GM18507 (cell line): ENCODE data around the gene SERPINF2.
"Not testable (repeated sequence)": the region's sequence is repeated elsewhere in the genome, so short reads cannot be mapped to it uniquely, and the experiment has no call there.

Source experiments
- DNase-seq: peaks from one replicate; pipeline ENCODE4 v3.0.0; 2011; ENCODE audit warnings: low read depth; ENCODE audit not compliant: insufficient read length; ENCODE audit errors: extremely low spot score
- FAIRE-seq: peaks from 2 replicates; lab custom pipeline; 2011; peaks lifted over from hg19 to GRCh38; lab: Jason Lieb, UNC

SERPINF2 gene

DNA sequence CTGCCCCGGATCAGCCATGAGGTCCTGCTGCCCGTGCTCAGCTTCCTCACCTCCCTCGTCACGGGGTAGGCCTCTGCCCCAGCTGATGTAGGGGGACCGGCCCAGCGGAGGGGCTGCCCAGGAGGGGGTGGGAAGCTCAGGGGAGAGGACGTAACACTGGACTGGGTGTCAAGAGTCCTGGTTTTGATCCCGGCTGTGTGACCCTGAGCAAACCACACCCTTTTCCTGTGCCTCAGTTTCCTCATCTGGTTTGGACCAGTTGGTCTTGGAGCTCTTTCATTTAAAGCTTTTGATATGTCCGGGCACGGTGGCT, 11.5 kb upstream of the SERPINF2 start:
- no peak for FAIRE-seq
- no peak for DNase-seq

DNA sequence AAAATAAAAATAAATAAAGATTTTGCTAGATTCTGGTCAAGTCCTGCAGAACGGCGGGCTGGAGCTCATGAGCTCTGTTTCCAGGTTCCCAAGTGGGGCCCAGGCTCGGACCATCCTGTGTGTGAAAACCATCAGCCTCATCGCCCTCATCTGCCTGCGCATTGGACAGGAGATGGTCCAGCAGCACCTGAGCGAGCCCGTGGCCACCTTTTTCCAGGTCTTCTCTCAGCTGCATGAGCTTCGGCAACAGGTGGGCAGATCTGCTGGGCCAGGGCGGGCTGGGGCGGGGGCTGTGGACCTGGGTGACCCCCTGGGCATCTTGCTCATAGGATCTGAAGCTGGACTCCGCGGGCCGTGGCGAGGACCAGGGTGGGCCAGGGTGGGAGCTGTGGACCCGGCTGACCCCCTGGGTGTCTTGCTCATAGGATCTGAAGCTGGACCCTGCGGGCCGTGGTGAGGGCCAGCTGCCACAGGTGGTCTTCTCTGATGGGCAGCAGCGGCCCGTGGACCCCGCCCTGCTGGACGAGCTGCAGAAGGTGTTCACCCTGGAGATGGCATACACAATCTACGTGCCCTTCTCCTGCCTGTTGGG, 10.3 kb upstream of the SERPINF2 start:
- no peak for DNase-seq
- FAIRE-seq: no peak

DNA sequence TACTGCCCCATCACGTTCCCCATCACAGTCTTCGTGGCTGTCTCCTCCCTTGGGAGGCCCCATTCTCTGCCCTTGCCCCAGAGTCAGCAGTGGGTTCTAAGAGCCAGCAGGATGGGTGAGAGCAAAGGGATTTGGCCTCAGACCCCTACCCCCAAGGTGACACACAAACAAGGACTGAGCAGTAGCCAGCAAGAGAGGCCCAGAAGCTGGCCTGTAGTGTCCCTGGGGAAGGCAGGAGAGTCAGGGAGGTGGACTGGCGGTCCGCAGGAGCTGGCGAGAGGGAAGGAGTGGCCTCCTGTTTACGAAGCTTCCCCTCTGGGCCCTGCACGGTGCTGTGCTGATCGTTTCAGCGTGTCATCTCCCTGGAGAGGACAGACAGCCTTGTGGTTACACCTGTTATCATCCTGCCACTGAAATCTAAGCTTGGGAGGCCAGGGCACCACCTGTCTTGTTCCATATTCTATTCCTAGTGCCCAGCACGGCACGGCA, 9.8 kb upstream of the SERPINF2 start:
- no peak for DNase-seq
- no peak for FAIRE-seq

DNA sequence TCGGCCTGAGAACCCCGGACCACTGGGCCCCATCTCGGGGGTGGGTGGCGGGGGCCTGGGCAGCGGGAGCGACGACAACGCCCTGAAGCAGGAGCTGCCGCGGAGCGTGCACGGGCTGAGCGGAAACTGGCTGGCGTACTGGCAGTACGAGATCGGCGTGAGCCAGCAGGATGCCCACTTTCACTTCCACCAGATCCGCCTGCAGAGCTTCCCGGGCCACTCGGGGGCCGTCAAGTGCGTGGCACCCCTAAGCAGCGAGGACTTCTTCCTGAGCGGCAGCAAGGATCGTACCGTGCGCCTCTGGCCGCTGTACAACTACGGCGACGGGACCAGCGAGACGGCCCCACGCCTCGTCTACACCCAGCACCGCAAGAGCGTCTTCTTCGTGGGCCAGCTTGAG, 8.9 kb upstream of the SERPINF2 start:
- no peak for DNase-seq
- FAIRE-seq: no peak

DNA sequence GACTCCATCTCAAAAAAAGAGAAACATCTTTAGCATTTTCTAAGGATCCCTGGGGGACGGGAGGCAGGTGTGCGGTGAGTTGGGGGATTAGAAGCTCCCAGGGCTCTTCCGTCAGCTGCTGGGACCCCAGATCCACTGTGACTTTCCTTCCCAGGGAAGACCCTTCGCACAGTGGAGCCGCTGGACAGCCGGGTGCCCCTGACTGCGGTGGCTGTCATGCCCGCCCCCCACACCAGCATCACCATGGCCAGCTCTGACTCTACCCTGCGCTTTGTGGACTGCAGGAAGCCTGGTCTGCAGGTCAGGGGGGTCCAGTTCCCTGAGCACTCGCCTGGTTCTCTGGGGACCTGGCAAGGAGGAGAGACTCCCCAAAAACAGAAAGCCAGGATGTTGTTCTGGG, 7.3 kb upstream of the SERPINF2 start:
- DNase-seq (no peak), FAIRE-seq (no peak)

DNA sequence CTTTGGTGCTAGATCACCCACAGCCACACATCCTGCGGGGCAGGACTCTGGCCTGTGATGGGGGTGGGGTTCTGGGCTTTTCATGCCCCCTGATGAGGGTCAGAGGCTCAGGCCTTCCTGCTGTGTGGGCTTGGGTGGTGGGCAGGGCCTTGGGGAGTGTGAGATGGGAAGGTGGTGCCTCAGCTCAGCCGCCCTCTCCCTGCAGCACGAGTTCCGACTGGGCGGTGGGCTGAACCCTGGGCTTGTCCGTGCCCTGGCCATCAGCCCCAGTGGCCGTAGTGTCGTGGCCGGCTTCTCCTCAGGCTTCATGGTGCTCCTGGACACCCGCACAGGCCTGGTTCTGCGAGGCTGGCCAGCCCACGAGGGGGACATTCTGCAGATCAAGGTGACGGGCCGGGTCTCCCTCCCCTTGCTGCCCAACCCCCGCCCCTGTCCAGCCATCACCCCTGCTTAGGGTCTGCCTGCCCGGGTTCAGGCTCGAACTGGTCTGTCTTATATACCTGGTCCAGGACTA, 6.8 kb upstream of the SERPINF2 start:
- FAIRE-seq: no peak
- DNase-seq: no peak

DNA sequence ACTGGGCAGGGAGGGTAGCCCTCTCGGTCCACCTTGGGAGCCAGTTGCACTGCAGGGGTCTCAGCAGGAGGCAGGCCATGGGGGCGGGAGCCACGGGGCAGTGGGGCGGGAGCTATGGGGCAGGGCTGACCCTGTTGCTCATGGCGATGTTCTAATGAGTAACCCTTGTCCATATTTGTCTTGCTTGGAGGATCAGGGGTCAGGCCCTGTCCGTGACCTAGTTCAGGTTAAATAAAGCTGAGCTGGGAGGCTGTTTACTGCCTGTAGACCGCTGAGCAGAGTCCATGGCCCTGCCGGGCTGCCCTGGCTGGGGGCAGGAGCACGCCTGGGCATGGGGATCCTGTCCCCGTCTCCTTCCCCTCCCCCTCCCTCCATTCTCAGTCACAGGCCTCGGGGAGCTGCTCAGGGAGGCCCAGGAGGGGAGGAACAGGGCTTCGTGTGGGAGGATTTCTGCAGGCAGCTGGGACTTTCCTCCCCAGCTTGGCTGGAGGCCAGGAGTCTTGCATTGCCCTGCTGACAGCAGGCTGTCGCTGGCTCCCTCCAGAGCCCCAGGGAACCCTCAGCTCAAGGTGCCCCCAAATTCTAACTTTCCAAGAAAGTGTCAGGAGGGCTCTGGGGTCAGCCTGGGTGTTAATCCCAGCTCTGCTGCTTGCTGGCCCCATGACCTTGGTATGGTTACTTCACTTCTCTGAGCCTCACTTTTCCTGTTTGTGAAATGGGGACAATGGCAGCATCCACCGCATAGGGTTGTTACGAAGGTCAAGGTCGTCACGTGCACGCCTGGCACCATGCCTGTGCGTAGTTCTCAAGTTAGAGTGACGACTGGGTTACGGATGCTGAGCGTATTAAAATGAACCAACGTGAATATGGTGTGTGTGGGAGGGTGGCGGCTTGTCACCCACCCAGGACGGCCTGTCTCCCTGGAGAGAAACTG, 6.1 kb upstream of the SERPINF2 start:
- peak; percentile 85 for FAIRE-seq
- DNase-seq: peak; percentile 73

DNA sequence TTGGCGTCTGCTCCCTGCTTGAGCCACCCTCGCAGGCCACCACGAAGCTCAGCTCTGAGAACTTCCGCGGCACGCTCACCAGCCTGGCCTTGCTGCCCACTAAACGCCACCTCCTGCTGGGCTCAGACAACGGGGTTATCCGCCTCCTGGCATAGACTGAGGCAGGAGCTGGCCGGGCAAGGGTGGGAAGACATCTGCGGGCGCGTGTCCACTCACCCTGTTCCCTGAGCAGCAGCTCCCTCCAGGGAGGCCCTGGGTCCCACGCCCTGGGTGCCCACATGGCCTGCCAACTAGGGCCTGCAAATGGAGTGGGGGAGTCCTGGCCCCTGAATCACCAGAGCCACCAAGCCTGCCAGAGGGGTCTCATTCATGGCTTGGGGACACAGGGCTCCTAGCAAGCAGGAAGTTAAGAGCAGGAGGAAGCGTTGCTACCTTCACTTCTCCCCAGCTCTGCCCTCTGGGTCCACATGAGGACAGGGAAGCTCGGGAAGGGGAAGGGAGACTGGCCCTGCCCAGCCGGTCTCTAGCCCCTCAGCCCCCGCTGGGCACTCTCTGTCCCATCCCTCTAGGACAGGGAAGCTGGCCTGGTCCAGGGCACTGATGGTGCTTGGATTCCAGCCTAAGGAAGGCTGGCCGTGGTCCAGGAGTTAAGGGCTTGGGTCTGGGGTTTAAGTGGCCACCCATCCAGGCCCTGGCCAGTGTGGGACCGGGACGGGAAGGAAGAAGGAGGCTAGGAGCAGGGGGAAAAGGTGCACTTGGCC, 5.0 kb upstream of the SERPINF2 start:
- FAIRE-seq: no peak
- DNase-seq: no peak

DNA sequence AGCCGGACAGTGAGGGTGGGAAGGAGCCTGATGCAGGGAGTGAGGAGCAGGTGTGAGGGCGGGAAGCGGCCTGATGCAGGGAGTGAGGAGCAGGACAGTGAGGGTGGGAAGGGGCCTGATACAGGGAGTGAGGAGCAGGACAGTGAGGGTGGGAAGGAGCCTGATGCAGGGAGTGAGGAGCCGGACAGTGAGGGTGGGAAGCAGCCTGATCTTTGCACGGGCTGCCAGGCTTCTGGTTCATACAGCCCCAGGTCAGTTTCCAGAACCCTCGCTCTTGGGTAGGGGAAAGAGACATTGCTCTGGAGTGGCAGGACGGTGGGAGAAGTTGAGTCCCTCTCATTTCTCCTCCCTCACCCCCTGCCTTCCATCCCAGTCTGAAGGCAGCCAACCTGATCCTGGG, 772 bp upstream of the SERPINF2 start:
- not testable (repeated sequence) for FAIRE-seq, DNase-seq

DNA sequence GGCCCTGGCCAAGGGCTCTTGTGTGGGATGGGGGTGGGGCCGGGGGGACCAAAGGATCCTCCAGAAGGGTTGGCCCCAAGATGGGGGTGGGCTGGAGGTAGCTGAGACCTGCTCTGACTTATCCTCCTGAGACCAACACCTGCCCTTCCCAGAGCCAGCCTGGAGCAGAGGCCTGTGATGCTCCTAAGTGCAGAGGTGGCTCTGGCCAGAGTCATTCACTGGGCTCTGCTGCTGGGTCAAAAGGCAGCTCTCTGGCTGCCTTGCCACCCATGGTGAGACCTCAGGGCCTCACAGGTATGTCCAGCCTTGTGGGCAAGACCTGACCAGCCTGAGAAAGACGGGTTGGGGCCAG, 393 bp downstream of the SERPINF2 start:
- no peak for DNase-seq
- no peak for FAIRE-seq

DNA sequence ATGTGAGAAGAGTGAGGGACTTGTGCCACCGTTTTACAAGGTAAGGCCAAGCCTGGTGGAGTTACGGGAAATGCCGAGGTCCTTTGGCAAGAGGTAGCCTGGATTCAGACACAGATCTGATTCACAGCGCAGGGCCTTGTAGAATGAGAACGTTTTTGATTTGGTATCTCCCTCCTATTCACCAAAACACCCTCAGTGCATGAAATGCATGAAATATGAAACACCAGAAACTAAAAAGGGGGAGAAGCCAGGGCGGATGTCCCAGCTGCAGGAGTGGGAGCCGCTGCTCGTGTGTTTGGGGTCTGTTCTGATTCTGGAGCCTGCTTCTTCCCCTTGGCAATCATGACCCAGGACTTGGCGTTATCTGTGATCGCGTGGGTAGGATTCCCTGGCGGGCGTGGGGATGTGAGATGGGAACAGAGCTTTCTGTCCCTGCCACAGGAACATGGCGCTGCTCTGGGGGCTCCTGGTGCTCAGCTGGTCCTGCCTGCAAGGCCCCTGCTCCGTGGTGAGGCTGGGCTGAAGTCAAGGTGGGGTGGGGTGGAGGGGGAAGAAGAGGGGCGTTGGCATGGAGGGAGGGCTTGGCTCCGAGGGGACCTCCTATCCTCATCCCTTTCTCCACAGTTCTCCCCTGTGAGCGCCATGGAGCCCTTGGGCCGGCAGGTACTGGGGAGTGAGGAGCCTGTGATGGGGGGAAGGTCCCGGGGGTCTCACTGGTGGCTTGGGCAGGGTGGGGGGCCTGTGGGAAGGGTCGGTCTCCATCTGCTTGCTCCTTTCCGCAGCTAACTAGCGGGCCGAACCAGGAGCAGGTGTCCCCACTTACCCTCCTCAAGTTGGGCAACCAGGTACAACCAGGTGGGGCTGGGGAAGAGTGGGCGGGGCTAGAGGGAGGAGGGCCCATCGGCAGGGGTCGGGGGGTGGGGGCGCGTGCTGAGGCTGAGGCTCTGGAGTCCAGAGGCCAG, 2.2 kb downstream of the SERPINF2 start:
- no peak for DNase-seq

DNA sequence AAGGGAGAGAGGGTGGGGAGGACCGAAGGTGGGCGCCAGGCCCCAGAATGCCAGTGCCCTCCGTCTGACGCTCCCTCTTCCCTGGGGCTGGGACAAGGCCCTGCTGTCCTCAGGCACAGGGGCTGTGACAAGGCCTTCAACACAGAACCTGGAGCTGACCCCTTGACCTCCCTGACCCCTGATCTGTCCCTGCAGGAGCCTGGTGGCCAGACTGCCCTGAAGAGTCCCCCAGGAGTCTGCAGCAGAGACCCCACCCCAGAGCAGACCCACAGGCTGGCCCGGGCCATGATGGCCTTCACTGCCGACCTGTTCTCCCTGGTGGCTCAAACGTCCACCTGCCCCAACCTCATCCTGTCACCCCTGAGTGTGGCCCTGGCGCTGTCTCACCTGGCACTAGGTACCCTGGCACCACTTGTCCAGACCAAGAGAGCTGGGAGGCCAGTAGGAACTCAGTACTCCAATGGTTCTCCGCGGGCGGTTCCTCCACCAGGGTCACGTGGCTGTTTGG, 2.9 kb downstream of the SERPINF2 start:
- DNase-seq: no peak
- no peak for FAIRE-seq

More for the DNA sequence above, 2.2 kb downstream of the SERPINF2 start:
- no peak for FAIRE-seq

DNA sequence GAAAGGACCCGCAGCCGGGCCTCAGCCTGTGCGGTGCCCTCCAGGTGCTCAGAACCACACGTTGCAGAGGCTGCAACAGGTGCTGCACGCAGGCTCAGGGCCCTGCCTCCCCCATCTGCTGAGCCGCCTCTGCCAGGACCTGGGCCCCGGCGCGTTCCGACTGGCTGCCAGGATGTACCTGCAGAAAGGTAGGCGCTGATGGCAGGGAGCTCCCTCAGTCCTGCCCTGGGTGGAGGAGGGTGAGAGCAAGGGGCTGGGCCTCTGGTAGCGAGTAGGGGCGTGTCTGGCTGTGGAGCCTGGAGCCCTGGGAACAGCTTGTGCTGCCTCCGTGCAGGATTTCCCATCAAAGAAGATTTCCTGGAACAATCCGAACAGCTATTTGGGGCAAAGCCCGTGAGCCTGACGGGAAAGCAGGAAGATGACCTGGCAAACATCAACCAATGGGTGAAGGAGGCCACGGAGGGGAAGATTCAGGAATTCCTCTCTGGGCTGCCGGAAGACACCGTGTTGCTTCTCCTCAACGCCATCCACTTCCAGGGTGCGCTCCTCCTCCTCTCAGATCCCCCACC, 4.4 kb downstream of the SERPINF2 start:
- FAIRE-seq (no peak), DNase-seq (no peak)

DNA sequence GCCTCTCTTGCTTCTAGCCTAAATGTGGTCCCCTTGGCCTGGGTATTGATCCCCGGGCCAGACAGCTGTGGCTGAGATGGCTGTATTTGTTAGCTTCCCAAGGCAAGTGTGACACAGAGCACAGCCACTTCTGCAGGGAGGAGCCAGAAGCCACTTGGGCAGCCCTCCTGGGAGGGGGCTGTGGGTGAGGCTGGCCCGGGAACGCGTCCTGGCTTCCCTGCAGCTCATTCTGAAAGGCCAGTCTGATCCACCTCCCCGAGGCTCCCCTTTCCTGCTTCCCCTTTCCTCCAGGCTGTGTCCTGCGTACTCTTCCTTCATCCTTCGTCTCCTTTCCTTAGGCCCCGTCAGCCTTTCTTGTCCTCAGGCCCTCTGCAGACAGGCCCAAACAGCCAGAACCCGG, 8.0 kb downstream of the SERPINF2 start:
- DNase-seq (no peak), FAIRE-seq (no peak)

DNA sequence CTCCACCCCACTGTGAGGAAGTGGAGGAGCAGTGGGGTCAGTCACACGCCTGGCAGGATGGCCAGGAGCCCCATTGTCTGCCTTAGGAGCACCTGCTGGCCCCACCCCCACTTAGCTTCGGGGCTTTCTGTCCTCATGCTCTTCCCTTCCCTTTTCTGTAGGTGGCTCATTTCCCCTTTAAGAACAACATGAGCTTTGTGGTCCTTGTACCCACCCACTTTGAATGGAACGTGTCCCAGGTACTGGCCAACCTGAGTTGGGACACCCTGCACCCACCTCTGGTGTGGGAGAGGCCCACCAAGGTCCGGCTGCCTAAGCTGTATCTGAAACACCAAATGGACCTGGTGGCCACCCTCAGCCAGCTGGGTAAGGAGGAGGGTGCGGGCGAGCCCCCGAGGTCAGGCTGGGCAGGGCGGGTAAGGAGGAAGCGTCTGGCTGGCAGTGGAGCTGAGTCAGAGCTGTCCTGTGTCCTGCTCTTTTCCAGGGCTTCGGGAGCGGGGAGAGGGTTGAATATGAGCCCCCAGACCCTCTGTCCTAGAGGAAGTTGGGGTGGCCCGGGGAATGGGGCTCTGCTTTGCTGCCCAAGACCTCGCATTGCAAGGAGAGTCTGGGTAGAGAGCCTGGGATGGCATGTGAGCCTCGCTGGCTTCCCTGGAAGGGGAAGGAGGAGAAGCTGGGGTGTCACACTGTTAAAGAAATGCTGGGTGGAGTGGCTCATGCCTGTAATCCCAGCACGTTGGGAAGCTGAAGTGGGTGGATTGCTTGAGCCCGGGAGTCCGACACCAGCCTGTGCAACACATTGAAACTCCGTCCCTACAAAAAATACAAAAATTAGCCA, 10.0 kb downstream of the SERPINF2 start:
- FAIRE-seq (no peak), DNase-seq (no peak)

DNA sequence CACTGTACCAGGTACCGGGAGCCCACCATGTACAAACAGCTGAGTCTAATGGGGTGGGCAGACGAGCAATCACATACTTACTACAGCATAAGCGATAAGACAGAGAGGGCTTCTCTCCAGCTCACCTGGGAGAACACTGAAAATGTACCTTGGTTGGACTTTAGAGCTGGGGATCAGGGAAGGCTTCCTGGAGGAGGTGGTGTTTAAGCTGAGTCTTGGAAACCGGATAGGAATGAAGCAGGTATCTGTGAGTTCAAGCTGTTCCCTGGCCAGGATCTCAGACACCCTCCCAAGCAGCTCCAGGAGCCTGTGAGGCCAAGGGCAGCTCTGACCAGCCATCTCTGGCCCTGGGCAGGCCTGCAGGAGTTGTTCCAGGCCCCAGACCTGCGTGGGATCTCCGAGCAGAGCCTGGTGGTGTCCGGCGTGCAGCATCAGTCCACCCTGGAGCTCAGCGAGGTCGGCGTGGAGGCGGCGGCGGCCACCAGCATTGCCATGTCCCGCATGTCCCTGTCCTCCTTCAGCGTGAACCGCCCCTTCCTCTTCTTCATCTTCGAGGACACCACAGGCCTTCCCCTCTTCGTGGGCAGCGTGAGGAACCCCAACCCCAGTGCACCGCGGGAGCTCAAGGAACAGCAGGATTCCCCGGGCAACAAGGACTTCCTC, 11.2 kb downstream of the SERPINF2 start:
- no peak for FAIRE-seq
- DNase-seq: no peak

DNA sequence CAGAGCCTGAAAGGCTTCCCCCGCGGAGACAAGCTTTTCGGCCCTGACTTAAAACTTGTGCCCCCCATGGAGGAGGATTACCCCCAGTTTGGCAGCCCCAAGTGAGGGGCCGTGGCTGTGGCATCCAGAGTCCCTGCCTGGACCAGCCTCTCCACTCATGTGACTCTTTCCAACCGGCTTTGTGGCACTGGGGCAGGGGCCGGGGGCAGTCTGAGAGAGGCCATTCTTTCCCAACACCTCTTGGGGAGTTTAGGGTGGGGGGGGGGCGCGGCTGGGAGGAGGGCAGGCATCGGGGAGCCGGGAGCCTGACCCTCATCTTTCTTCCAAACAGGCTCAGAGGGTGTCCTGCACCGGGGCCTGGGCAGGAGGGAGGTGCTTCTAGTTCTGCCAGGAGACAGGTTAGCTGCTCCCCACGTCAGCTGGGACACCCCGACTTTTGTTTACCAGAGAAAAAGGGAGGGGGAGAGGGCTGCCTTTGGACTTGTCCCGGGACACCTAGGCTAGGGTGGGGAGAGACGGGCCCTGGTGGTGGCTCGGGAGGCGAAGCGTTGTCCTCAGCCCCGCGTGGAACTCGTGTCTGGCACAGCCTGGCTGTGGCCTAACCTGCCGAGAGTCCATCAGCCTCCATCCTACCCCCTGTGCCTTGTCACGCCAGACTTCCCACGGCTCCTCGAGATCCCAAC, 11.9 kb downstream of the SERPINF2 start:
- no peak for FAIRE-seq
- DNase-seq: no peak
